ENCODE measurements around the gene NTM.

- no peak for TF ChIP-seq CTCF (IDR thresholded peaks at IDR 0.05; ENCODE audit: low read depth, low read length, poor library complexity, severe bottlenecking)
- TF ChIP-seq EZH2phosphoT487 (IDR thresholded peaks at IDR 0.05; ENCODE audit: borderline replicate concordance, low read length): no peak
Observed at GRCh38 chr11:131917634-131918384, 547.4 kb downstream of the NTM start.
